ENCODE data around the gene TOR3A. TPM values are rescaled to one million over a fixed set of nuclear protein-coding genes. Genes with fewer than 3 reads are reported as not detected.

Gene TOR3A
- total and polyA plus RNA-seq, 2 of the 13 experiments (the other 11 are each of a cell fraction or from before 2014, with no cell fraction given) = 14.7 to 28.4 TPM

DNA sequence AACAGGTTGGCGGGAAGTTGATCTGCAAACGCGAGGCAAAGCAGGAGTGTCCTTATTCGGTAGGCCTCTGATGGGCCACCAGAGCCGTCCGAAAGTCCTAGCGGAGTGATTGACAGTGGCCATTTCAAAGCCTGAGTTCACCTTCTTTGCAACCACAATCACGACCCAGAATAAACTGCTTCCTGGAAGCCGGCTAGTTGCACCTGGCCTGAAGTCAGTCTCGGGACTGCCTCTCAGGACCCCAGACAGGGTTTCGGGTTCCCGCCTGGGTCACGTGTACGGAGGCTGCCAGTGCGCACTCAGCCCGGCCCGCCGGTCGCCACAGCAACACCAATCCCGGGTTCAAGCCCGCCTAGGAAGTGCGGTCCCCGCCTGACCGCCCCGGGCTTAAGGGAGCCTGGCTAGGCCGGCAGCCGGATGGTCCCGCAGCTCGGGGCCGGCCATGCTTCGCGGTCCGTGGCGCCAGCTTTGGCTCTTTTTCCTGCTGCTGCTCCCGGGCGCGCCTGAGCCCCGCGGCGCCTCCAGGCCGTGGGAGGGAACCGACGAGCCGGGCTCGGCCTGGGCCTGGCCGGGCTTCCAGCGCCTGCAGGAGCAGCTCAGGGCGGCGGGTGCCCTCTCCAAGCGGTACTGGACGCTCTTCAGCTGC is at the start of gene TOR3A (continued):
- TF ChIP-seq, protein P1, sequence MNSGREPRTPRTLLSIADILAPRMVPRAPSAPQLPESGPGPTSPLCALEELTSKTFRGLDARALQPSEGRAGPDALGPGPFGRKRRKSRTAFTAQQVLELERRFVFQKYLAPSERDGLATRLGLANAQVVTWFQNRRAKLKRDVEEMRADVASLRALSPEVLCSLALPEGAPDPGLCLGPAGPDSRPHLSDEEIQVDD (CRISPR knock-in tag; IDR thresholded peaks at IDR 0.05; ENCODE audit: borderline replicate concordance) = no peak
- TF ChIP-seq NR2F2 (IDR thresholded peaks at IDR 0.05; ENCODE audit: borderline replicate concordance, low read depth) (no peak), DNMT3B (CRISPR knock-in tag; conservative IDR thresholded peaks at IDR 0.05) (no peak), SP4 (CRISPR knock-in tag; IDR thresholded peaks at IDR 0.05) (no peak), TARDBP (CRISPR knock-in tag; IDR thresholded peaks at IDR 0.05) (no peak; the same call in 1 of the 2 replicates), ZC3H13 (CRISPR knock-in tag; IDR thresholded peaks at IDR 0.05) (no peak), AGO2 (optimal IDR thresholded peaks at IDR 0.05; ENCODE audit: low read depth, low read length) (peak; percentile 82), ZNF143 (CRISPR knock-in tag; IDR thresholded peaks at IDR 0.05) (0 out of 2 replicates have a peak, but pooled peaks have one; percentile 48), ZNF746 (CRISPR knock-in tag; IDR thresholded peaks at IDR 0.05) (no peak), ISL2 (CRISPR knock-in tag; IDR thresholded peaks at IDR 0.05) (peak; percentile 75; the same call in 1 of the 2 replicates), HMGA1 (CRISPR knock-in tag; conservative IDR thresholded peaks at IDR 0.05) (no peak), POLR2A (IDR thresholded peaks at IDR 0.05; ENCODE audit: insufficient read depth in 1 of 2, low read depth in 2 of 2, low read length in 2 of 2) (peak; percentile 74 to 75), CENPX (CRISPR knock-in tag; IDR thresholded peaks at IDR 0.05) (no peak), ZNF674 (CRISPR knock-in tag; IDR thresholded peaks at IDR 0.05; ENCODE audit: low read depth) (no peak), ZNF589 (CRISPR knock-in tag; conservative IDR thresholded peaks at IDR 0.05) (no peak), ZNF773 (CRISPR knock-in tag; IDR thresholded peaks at IDR 0.05; ENCODE audit: borderline replicate concordance) (no peak; the same call in 1 of the 2 replicates), ZNF616 (CRISPR knock-in tag; IDR thresholded peaks at IDR 0.05; ENCODE audit: low read depth) (no peak), GLI4 (CRISPR knock-in tag; IDR thresholded peaks at IDR 0.05; ENCODE audit: borderline replicate concordance) (0 out of 2 replicates have a peak, but pooled peaks have one; percentile 21), ZFP62 (CRISPR knock-in tag; IDR thresholded peaks at IDR 0.05) (no peak), KDM6A (CRISPR knock-in tag; IDR thresholded peaks at IDR 0.05; ENCODE audit: low read depth) (no peak), SPEN (CRISPR knock-in tag; IDR thresholded peaks at IDR 0.05; ENCODE audit: low read depth) (no peak; the same call in none of the 2 replicates), KAT7 (CRISPR knock-in tag; IDR thresholded peaks at IDR 0.05; ENCODE audit: borderline replicate concordance) (peak; percentile 71), SMAD1 (CRISPR knock-in tag; IDR thresholded peaks at IDR 0.05; ENCODE audit: borderline replicate concordance, low read depth) (no peak), POGZ (CRISPR knock-in tag; IDR thresholded peaks at IDR 0.05) (peak; percentile 70), ZNF33B (CRISPR knock-in tag; IDR thresholded peaks at IDR 0.05) (peak; percentile 22; the same call in 1 of the 2 replicates)
- TF ChIP-seq, protein P2, sequence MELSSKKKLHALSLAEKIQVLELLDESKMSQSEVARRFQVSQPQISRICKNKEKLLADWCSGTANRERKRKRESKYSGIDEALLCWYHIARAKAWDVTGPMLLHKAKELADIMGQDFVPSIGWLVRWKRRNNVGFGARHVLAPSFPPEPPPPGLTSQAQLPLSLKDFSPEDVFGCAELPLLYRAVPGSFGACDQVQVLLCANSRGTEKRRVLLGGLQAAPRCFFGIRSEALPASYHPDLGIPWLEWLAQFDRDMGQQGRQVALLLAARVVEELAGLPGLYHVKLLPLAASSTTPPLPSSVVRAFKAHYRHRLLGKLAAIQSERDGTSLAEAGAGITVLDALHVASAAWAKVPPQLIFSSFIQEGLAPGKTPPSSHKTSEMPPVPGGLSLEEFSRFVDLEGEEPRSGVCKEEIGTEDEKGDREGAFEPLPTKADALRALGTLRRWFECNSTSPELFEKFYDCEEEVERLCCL (CRISPR knock-in tag; IDR thresholded peaks at IDR 0.05; ENCODE audit: borderline replicate concordance) = 0 out of 2 replicates have a peak, but pooled peaks have one; percentile 23
- TF ChIP-seq, protein P3, sequence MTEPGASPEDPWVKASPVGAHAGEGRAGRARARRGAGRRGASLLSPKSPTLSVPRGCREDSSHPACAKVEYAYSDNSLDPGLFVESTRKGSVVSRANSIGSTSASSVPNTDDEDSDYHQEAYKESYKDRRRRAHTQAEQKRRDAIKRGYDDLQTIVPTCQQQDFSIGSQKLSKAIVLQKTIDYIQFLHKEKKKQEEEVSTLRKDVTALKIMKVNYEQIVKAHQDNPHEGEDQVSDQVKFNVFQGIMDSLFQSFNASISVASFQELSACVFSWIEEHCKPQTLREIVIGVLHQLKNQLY (CRISPR knock-in tag; IDR thresholded peaks at IDR 0.05) = peak; percentile 80
- TF ChIP-seq, protein P4, sequence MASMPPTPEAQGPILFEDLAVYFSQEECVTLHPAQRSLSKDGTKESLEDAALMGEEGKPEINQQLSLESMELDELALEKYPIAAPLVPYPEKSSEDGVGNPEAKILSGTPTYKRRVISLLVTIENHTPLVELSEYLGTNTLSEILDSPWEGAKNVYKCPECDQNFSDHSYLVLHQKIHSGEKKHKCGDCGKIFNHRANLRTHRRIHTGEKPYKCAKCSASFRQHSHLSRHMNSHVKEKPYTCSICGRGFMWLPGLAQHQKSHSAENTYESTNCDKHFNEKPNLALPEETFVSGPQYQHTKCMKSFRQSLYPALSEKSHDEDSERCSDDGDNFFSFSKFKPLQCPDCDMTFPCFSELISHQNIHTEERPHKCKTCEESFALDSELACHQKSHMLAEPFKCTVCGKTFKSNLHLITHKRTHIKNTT (CRISPR knock-in tag; IDR thresholded peaks at IDR 0.05) = no peak
- TF ChIP-seq, protein P5, sequence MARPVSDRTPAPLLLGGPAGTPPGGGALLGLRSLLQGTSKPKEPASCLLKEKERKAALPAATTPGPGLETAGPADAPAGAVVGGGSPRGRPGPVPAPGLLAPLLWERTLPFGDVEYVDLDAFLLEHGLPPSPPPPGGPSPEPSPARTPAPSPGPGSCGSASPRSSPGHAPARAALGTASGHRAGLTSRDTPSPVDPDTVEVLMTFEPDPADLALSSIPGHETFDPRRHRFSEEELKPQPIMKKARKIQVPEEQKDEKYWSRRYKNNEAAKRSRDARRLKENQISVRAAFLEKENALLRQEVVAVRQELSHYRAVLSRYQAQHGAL (CRISPR knock-in tag; IDR thresholded peaks at IDR 0.05; ENCODE audit: not compliant biosample characterization) = peak; percentile 80

All from HepG2 (cell line).